Naive B cell (primary cell): Measurements from ENCODE around the gene ALKBH3. TPM values are rescaled to one million over a fixed set of nuclear protein-coding genes. Genes with fewer than 3 reads are reported as not detected.
A peak's percentile ranks its signal among the peaks of the same experiment; 100 is the strongest.

Experiments
- ATAC-seq, 2 donors: fragments of 150-1000 bp; cut with Tn5 transposase; 2 replicates each; pipeline ENCODE4 v1.10.0; 2021; ENCODE audit warnings: low read depth in 2 of 2, mild to moderate bottlenecking in 2 of 2, moderate library complexity in 2 of 2
- DNase-seq: peaks from one replicate; pipeline ENCODE4 v3.0.0; 2022
- H3K27ac Mint-ChIP-seq, 6 donors: one replicate each; pipeline ENCODE4 v1.8.0; 2020 to 2022; ENCODE audit warnings: mild to moderate bottlenecking in 6 of 6, mixed read lengths in 6 of 6, moderate library complexity in 5 of 6, inconsistent platforms in 2 of 6
- H3K27me3 Mint-ChIP-seq, 3 donors: one replicate each; pipeline ENCODE4 v1.8.0; 2021 to 2022; ENCODE audit warnings: mixed read lengths in 3 of 3, mild to moderate bottlenecking in 1 of 3
- H3K36me3 Mint-ChIP-seq, 2 donors: one replicate each; pipeline ENCODE4 v1.8.0; 2020 to 2022; ENCODE audit warnings: mixed read lengths in 2 of 2, inconsistent platforms in 1 of 2, mild to moderate bottlenecking in 1 of 2
- H3K4me1 Mint-ChIP-seq, 3 donors: one replicate each; pipeline ENCODE4 v1.8.0; 2020 to 2022; ENCODE audit warnings: mixed read lengths in 3 of 3, inconsistent platforms in 1 of 3, mild to moderate bottlenecking in 1 of 3, moderate library complexity in 1 of 3
- H3K4me3 Mint-ChIP-seq, 8 donors: one replicate each; pipeline ENCODE4 v1.8.0; 2020 to 2022; ENCODE audit warnings: mild to moderate bottlenecking in 8 of 8, mixed read lengths in 8 of 8, moderate library complexity in 8 of 8, inconsistent platforms in 2 of 8
- H3K9me3 Mint-ChIP-seq, 7 donors: one replicate each; pipeline ENCODE4 v1.8.0; 2020 to 2022; ENCODE audit warnings: mixed read lengths in 7 of 7, mild to moderate bottlenecking in 5 of 7, inconsistent platforms in 2 of 7, moderate library complexity in 1 of 7
- polyA plus RNA-seq, 6 donors: library from polyadenylated mRNA; unstranded; fragments of 300-500 nt; fragmentation: Illumina TruSeq; gene quantifications; one replicate each; pipeline ENCODE4 v1.2.3, GENCODE V29; 2021; ENCODE audit warnings: low read depth in 6 of 6

Gene ALKBH3
- 10 to 100 TPM; 15.3 to 40.4 (median 33.5) TPM for polyA plus RNA-seq

- Mint-ChIP-seq H3K4me3 (peak within 1 kb of the TSS; percentile 86 to 98 (median 94)), H3K4me1 (peaks cover 10 to 26% (median 20%) of the 10 kb centered on the region in 3 donors), H3K36me3 (peaks cover 13 to 22% of the 10 kb centered on the region in 2 donors), H3K9me3 (peaks cover 3 to 19% (median 8%) of the 10 kb centered on the region in 7 donors), H3K27me3 (peaks cover 24 to 34% (median 33%) of the 10 kb centered on the region in 3 donors), H3K27ac (peak within 1 kb of the TSS; percentile 74 to 92 (median 78))
- peak; percentile 96 to 99 for ATAC-seq
- peak; percentile 84 for DNase-seq
Observed at GRCh38 chr11:43880640-43881159, at the start of gene ALKBH3. TSS of gene ALKBH3 (plus strand) at chr11:43880831. CDS start at chr11:43882653, 1,822 bp downstream.

GRCh38 chr11:43830928-43831440 is 49.6 kb upstream of the ALKBH3 start:
- no peak for ATAC-seq
- H3K36me3 Mint-ChIP-seq = peaks cover 10 to 15% of the 10 kb centered on the region in 2 donors
- no peak for DNase-seq
- no peak overlapping the region for H3K27ac Mint-ChIP-seq
- no peaks in the 10 kb centered on the region for H3K27me3 Mint-ChIP-seq
- no peaks in the 10 kb centered on the region for H3K4me1 Mint-ChIP-seq
- H3K4me3 Mint-ChIP-seq = no peak overlapping the region
- H3K9me3 Mint-ChIP-seq = no peaks in the 10 kb centered on the region

DNA sequence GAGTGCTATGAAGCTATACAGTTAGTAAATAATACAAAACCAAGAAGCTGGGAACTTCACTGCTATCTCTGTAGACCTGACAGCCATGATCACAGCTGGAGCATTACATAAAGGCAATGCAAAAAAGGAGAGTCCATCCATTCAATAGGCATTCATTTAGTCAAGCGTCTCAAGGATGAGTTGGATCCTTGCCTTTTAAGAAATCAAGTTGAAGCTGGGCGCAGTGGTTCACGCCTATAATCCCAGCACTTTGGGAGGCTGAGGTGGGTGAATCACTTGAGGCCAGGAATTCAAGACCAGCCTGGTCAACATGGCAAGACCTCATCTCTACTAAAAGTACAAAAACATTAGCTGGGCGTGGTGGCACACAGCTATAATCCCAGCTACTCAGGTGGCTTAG is 48.1 kb upstream of the ALKBH3 start:
- peaks cover 10 to 15% of the 10 kb centered on the region in 2 donors for H3K36me3 Mint-ChIP-seq
- ATAC-seq (no peak), DNase-seq (no peak)
- H3K9me3 Mint-ChIP-seq = no peaks in the 10 kb centered on the region
- no peak overlapping the region for H3K4me3 Mint-ChIP-seq
- no peak overlapping the region for H3K27ac Mint-ChIP-seq
- peaks cover 0 to under 1% (median 0%) of the 10 kb centered on the region in 3 donors for H3K4me1 Mint-ChIP-seq
- H3K27me3 Mint-ChIP-seq = no peaks in the 10 kb centered on the region

DNA sequence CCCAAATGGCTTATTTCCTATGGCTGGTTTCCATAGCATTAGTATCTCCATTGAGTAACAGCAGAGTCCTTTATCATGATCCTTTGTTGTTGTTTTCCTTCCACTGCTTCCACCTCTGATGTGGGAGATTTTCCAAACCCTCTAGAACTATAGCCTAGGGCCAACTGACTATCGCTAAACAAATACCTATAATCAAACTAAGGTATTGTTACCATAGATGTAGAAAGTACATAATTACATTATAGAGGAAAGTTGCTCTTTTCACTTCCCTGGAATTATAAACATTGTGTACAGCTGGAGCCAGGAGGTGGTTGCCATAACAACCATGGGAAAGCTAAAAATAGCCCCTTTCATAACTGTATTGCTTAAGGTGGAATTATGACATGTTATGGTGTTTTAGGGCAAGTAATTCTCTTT is 47.0 kb upstream of the ALKBH3 start:
- H3K27ac Mint-ChIP-seq = peak overlapping the region in 1 of 6 donors; percentile 16
- no peaks in the 10 kb centered on the region for H3K27me3 Mint-ChIP-seq
- ATAC-seq (no peak), DNase-seq (no peak)
- H3K4me3 Mint-ChIP-seq = no peak overlapping the region
- no peaks in the 10 kb centered on the region for H3K9me3 Mint-ChIP-seq
- H3K4me1 Mint-ChIP-seq = peaks cover 0 to 2% (median 0%) of the 10 kb centered on the region in 3 donors
- peaks cover 15 to 20% of the 10 kb centered on the region in 2 donors for H3K36me3 Mint-ChIP-seq

- ATAC-seq (no peak), DNase-seq (no peak)
- Mint-ChIP-seq H3K27ac (peak overlapping the region in 1 of 6 donors; percentile 12), H3K9me3 (no peaks in the 10 kb centered on the region), H3K36me3 (peaks cover 22 to 23% of the 10 kb centered on the region in 2 donors), H3K4me3 (no peak overlapping the region), H3K4me1 (peaks cover 0 to 2% (median 0%) of the 10 kb centered on the region in 3 donors), H3K27me3 (no peaks in the 10 kb centered on the region)
Observed at GRCh38 chr11:43834286-43834685, 46.3 kb upstream of the ALKBH3 start.

DNA sequence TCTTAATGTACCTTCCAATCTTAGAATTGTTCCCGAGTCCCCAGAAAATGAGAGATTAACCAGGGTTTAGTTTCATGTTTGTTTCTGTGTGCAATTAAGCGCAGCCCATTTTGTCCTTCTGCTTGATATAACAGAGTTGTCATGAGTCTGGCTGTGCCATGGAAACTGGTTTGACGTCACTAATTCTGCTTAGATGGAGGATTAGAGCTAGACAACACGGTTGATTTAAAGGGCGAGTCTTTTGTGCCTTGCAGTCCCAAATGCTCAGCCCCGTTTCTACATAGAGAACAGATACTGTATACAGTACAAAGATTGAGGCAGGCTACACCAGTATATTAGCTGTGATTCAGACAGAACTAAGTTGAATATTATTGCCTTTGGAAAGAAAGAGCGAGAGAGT is 45.5 kb upstream of the ALKBH3 start:
- Mint-ChIP-seq H3K27me3 (no peaks in the 10 kb centered on the region), H3K36me3 (peaks cover 23 to 25% of the 10 kb centered on the region in 2 donors), H3K9me3 (no peaks in the 10 kb centered on the region), H3K4me3 (no peak overlapping the region), H3K27ac (no peak overlapping the region), H3K4me1 (peaks cover 0 to 2% (median 0%) of the 10 kb centered on the region in 3 donors)
- DNase-seq (no peak), ATAC-seq (no peak)

DNA sequence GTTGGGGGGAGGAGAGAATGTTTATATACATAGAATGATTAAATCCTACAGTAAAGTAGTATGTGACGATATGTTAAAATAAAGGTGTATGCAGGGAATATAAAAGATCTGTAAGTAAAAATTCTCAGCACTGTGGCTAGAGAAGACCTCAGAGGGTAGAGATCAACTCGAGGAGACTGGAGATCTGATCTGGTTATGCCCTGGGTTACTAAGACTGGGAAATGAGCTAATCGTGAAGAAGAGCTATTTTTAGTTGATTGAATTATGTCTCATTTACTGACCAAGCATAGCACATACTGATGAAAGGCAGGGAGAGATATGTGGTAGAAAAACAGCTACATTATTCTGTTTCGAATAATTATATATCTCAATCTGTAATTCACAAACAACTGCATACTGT is 42.8 kb upstream of the ALKBH3 start:
- H3K4me1 Mint-ChIP-seq = peaks cover 0 to 2% (median 0%) of the 10 kb centered on the region in 3 donors
- H3K9me3 Mint-ChIP-seq = no peaks in the 10 kb centered on the region
- no peaks in the 10 kb centered on the region for H3K27me3 Mint-ChIP-seq
- H3K27ac Mint-ChIP-seq = no peak overlapping the region
- no peak overlapping the region for H3K4me3 Mint-ChIP-seq
- ATAC-seq (no peak), DNase-seq (no peak)
- H3K36me3 Mint-ChIP-seq = peaks cover 20 to 27% of the 10 kb centered on the region in 2 donors

DNA sequence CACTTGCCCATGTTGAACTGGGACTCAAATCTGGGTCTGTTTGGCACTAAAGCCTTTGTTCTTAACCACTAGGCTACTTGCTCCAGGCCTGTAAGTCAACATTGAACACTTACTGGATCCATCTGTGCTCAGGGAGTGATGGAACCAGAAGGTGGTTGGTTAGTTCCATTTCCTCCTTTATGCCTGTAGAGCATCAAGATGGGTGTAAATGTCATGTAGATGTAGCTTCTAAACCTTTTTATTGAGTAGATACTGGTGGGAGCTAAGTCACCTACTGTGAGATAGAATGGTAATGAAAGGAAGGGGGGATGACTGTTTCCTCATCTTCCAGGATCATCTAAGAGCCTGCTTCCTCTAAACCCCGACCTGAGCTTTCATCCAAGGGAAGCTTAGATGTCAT is 38.6 kb upstream of the ALKBH3 start:
- no peak for ATAC-seq
- H3K27ac Mint-ChIP-seq = no peak overlapping the region
- H3K4me1 Mint-ChIP-seq = peaks cover 0 to 11% (median 0%) of the 10 kb centered on the region in 3 donors
- H3K4me3 Mint-ChIP-seq = no peak overlapping the region
- no peaks in the 10 kb centered on the region for H3K9me3 Mint-ChIP-seq
- H3K36me3 Mint-ChIP-seq = peaks cover 32 to 33% of the 10 kb centered on the region in 2 donors
- no peak for DNase-seq
- no peaks in the 10 kb centered on the region for H3K27me3 Mint-ChIP-seq

- no peak for ATAC-seq
Observed at GRCh38 chr11:43845816-43846215, 34.8 kb upstream of the ALKBH3 start.

GRCh38 chr11:43852057-43852636 is 28.5 kb upstream of the ALKBH3 start:
- no peaks in the 10 kb centered on the region for H3K9me3 Mint-ChIP-seq
- H3K27me3 Mint-ChIP-seq = no peaks in the 10 kb centered on the region
- DNase-seq (peak; percentile 27), ATAC-seq (peak in 1 of 2 donors; percentile 36)
- no peaks in the 10 kb centered on the region for H3K36me3 Mint-ChIP-seq
- no peak overlapping the region for H3K4me3 Mint-ChIP-seq
- no peak overlapping the region for H3K27ac Mint-ChIP-seq
- H3K4me1 Mint-ChIP-seq = no peaks in the 10 kb centered on the region

More at GRCh38 chr11:43845816-43846215, 34.8 kb upstream of the ALKBH3 start:
- Mint-ChIP-seq H3K36me3 (peaks cover 14 to 20% of the 10 kb centered on the region in 2 donors), H3K27me3 (no peaks in the 10 kb centered on the region), H3K4me1 (peaks cover 0 to 8% (median 0%) of the 10 kb centered on the region in 3 donors), H3K27ac (no peak overlapping the region), H3K4me3 (no peak overlapping the region), H3K9me3 (no peaks in the 10 kb centered on the region)
- DNase-seq = no peak

GRCh38 chr11:43853781-43854180 is 26.9 kb upstream of the ALKBH3 start:
- peak overlapping the region in 1 of 6 donors; percentile 46 for H3K27ac Mint-ChIP-seq

GRCh38 chr11:43856993-43857392 is 23.6 kb upstream of the ALKBH3 start:
- H3K4me3 Mint-ChIP-seq = no peak overlapping the region
- peak overlapping the region in 1 of 6 donors; percentile 36 for H3K27ac Mint-ChIP-seq
- peaks cover 0 to 8% of the 10 kb centered on the region in 2 donors for H3K36me3 Mint-ChIP-seq
- ATAC-seq (no peak), DNase-seq (no peak)
- H3K27me3 Mint-ChIP-seq = no peaks in the 10 kb centered on the region
- peaks cover 0 to 10% (median 6%) of the 10 kb centered on the region in 7 donors for H3K9me3 Mint-ChIP-seq
- H3K4me1 Mint-ChIP-seq = no peaks in the 10 kb centered on the region

More at GRCh38 chr11:43853781-43854180, 26.9 kb upstream of the ALKBH3 start:
- no peak overlapping the region for H3K4me3 Mint-ChIP-seq
- ATAC-seq (no peak), DNase-seq (no peak)
- H3K4me1 Mint-ChIP-seq = no peaks in the 10 kb centered on the region
- H3K9me3 Mint-ChIP-seq = no peaks in the 10 kb centered on the region
- no peaks in the 10 kb centered on the region for H3K36me3 Mint-ChIP-seq
- H3K27me3 Mint-ChIP-seq = no peaks in the 10 kb centered on the region

DNA sequence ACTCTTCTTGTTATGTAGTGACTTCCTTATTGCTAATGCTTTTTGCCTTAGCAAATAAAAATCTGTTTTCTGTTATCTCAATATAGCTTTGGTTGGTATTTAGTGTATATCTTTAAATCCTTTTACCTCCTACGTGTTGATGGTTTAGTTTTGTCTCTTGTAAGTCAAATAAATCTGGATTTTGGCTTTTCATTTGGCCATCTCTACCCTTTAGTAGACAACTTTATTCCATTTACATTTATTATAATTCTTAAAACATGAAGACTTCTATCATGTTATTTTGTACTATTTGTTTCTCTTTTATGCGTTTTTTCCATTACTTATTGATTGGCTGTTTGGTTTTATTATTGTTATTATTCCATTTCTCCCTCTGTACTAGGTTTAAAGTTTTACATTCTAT is 19.5 kb upstream of the ALKBH3 start:
- Mint-ChIP-seq H3K27me3 (peaks cover 0 to 15% (median 0%) of the 10 kb centered on the region in 3 donors), H3K4me1 (no peaks in the 10 kb centered on the region)

GRCh38 chr11:43866520-43866919 is 14.1 kb upstream of the ALKBH3 start:
- Mint-ChIP-seq H3K9me3 (peaks cover 2 to 16% (median 5%) of the 10 kb centered on the region in 7 donors), H3K4me1 (no peaks in the 10 kb centered on the region), H3K4me3 (no peak overlapping the region), H3K36me3 (no peaks in the 10 kb centered on the region), H3K27me3 (peaks cover 31 to 59% (median 32%) of the 10 kb centered on the region in 3 donors), H3K27ac (no peak overlapping the region)
- DNase-seq = no peak
- ATAC-seq = no peak

More for the DNA sequence above, 19.5 kb upstream of the ALKBH3 start:
- DNase-seq (no peak), ATAC-seq (no peak)
- H3K9me3 Mint-ChIP-seq = peaks cover 0 to 16% (median 8%) of the 10 kb centered on the region in 7 donors
- H3K4me3 Mint-ChIP-seq = no peak overlapping the region
- no peak overlapping the region for H3K27ac Mint-ChIP-seq
- peaks cover 0 to 8% of the 10 kb centered on the region in 2 donors for H3K36me3 Mint-ChIP-seq
